ENCODE results near the gene SNAP47. TPM values are rescaled to one million over a fixed set of nuclear protein-coding genes. Genes with fewer than 3 reads are reported as not detected.

The SNAP47 gene
- polyA plus RNA-seq, 2 of the 4 experiments (the other 2 are of a cell fraction): 29.6 to 39.5 TPM

GRCh38 chr1:227805606-227806197, 70.5 kb downstream of the SNAP47 start:
- no peak overlapping the region for H3K4me3 ChIP-seq
- peak overlapping the region; percentile 34; the same call in 2 of the 3 replicates for H3K4me2 ChIP-seq
- peaks cover 13% of the 10 kb centered on the region; the same call in 2 of the 3 replicates for H3K4me1 ChIP-seq
- POLR2A ChIA-PET: interaction anchor here (1.4 kb wide), 1 partner anchor 142 kb away, joined by 5 read pairs; the partner anchor contains the start of gene WNT9A
- ATAC-seq (peak; percentile 79 to 93), FAIRE-seq (peak; percentile 70), DNase-seq (ENCODE audit: low read depth in 1 of 2, low spot score in 1 of 2) (peak; percentile 42 to 72)
- H3K9me3 ChIP-seq: peaks cover 7% of the 10 kb centered on the region; the same call in 2 of the 3 replicates
- CTCF ChIA-PET: interaction anchor here (1.0 to 1.8 kb wide), 3 partner anchors 10 to 141 kb away, joined by 3 to 8 read pairs (median 5); no protein-coding TSS in a partner anchor
- WGBS (ENCODE audit: missing lambda C conversion rate): 10% methylated on average over 6 of the region's 6 CpGs
- no peak overlapping the region for H3K27ac ChIP-seq
- no peak for TF ChIP-seq CHD2 (IDR thresholded peaks at IDR 0.05; ENCODE audit: low read length, partially characterized antibody)
- TF ChIP-seq CTCF (IDR thresholded peaks at IDR 0.05): peak; percentile 19; the same call in 1 of the 3 replicates
- no peak for TF ChIP-seq TP53 (CRISPR knock-in tag; IDR thresholded peaks at IDR 0.05)
- no peak for TF ChIP-seq CEBPB (IDR thresholded peaks at IDR 0.05)
- TF ChIP-seq EP300 (IDR thresholded peaks at IDR 0.05): no peak
- no peak for TF ChIP-seq MAZ (IDR thresholded peaks at IDR 0.05; ENCODE audit: borderline replicate concordance, low read depth, low read length)
- TF ChIP-seq JUNB (IDR thresholded peaks at IDR 0.05): peak; percentile 35; the same call in 1 of the 2 replicates
- TF ChIP-seq SMC3 (IDR thresholded peaks at IDR 0.05): peak; percentile 28; the same call in 1 of the 3 replicates
- no peak for TF ChIP-seq CHD4 (IDR thresholded peaks at IDR 0.05; ENCODE audit: borderline replicate concordance)
- TF ChIP-seq PBX3 (IDR thresholded peaks at IDR 0.05): no peak
- no peak for TF ChIP-seq MYC (IDR thresholded peaks at IDR 0.05; ENCODE audit: borderline replicate concordance, low read length)
- peak; percentile 41 to 42; a peak in 4 of 5 replicates for TF ChIP-seq RAD21 (conservative IDR thresholded peaks at IDR 0.05 in 1 of 2, IDR thresholded peaks at IDR 0.05 in 1 of 2)
- no peak for TF ChIP-seq EHMT2 (IDR thresholded peaks at IDR 0.05; ENCODE audit: low read depth)

GRCh38 chr1:227808566-227808965, 73.3 kb downstream of the SNAP47 start:
- CTCF ChIA-PET: interaction anchor here (1.2 to 1.5 kb wide), 2 partner anchors 45 to 145 kb away, joined by 3 read pairs; no protein-coding TSS in a partner anchor
- Histone ChIP-seq H3K4me3 (no peak overlapping the region), H3K4me2 (no peak overlapping the region), H3K9me3 (peaks cover 19% of the 10 kb centered on the region), H3K27ac (no peak overlapping the region), H3K4me1 (peaks cover 13% of the 10 kb centered on the region; the same call in 2 of the 3 replicates)
- no peak for TF ChIP-seq PBX3 (IDR thresholded peaks at IDR 0.05)
- no peak for TF ChIP-seq MAX (IDR thresholded peaks at IDR 0.05)
- TF ChIP-seq HOXB5 (CRISPR knock-in tag; IDR thresholded peaks at IDR 0.05): no peak
- TF ChIP-seq FOSB (CRISPR knock-in tag; IDR thresholded peaks at IDR 0.05): no peak
- TF ChIP-seq RNF2 (IDR thresholded peaks at IDR 0.05; ENCODE audit: borderline replicate concordance, low read depth): no peak
- no peak for TF ChIP-seq EHMT2 (IDR thresholded peaks at IDR 0.05; ENCODE audit: low read depth)
- no peak for TF ChIP-seq USF2 (IDR thresholded peaks at IDR 0.05)
- TF ChIP-seq MYC (IDR thresholded peaks at IDR 0.05; ENCODE audit: borderline replicate concordance, low read length): no peak
- TF ChIP-seq NFE2L2 (conservative IDR thresholded peaks at IDR 0.05; ENCODE audit: low read length): 0 out of 2 replicates have a peak, but pooled peaks have one; percentile 36
- TF ChIP-seq BHLHE40 (IDR thresholded peaks at IDR 0.05; ENCODE audit: low read depth, low read length): no peak
- TF ChIP-seq MAFK (IDR thresholded peaks at IDR 0.05; ENCODE audit: partially characterized antibody): peak; percentile 87
- no peak for TF ChIP-seq EHF (CRISPR knock-in tag; IDR thresholded peaks at IDR 0.05)
- TF ChIP-seq BCL3 (IDR thresholded peaks at IDR 0.05): no peak
- no peak for TF ChIP-seq HEYL (CRISPR knock-in tag; IDR thresholded peaks at IDR 0.05)
- ATAC-seq: no peak
- DNase-seq (ENCODE audit: low read depth in 1 of 2, low spot score in 1 of 2): peak in 1 of 2 experiments; percentile 33
- POLR2A ChIA-PET: interaction anchor here (0.7 kb wide), 1 partner anchor 84 kb away, joined by 3 read pairs; no protein-coding TSS in a partner anchor
- 51% methylated on average over 1 of the region's 1 CpG for WGBS (ENCODE audit: missing lambda C conversion rate)
- FAIRE-seq: peak; percentile 46
